ENCODE measurements around the gene MYO7A. TPM values are rescaled to one million over a fixed set of nuclear protein-coding genes. Genes with fewer than 3 reads are reported as not detected.

The MYO7A gene
- polyA plus RNA-seq, 6 donors from 2014 or later, result not detected

DNA sequence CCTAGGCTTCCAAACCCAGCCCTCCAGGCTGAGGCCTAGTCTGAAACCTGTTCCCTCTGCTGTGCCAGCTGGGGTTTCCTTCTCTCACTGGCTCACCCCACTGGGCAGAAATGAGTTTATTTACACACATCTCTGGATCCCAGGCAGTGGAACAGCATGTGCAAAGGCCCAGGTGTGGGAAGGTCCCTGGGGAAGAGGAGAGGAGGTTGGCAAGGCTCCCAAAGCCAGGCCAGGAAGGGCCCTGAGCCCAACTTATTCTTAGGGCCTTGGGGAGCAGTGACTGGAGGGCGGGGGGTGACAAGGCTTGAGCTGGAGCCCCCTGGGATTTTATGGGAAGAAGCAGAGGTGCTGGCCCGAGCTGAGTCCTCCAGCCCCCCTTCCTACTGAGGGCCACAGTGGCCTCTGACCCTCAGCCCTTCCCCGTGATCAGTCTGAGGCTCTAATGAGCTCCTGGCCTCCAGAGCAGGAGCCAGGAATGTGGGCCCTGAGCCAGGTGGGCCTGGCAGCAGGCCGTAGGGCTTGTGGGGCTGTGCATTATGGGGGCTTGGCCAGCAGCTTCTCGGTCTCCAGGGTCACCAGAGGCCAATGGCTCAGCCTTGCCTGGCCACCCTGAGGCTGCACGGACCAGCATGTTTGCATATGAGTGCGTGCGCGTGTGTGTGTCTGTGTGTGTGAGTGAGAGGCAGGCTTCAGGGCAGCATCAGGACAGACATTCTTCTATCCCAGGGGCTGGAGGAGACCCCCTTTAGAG, 2.9 kb downstream of the MYO7A start:
- H3K36me3 Mint-ChIP-seq, result no peaks in the 10 kb centered on the region
- H3K9me3 Mint-ChIP-seq, result peaks cover 0 to 9% (median 1%) of the 10 kb centered on the region in 7 donors
- peaks cover 5 to 24% (median 8%) of the 10 kb centered on the region in 3 donors for H3K27me3 Mint-ChIP-seq
- peak overlapping the region in 1 of 8 donors; percentile 17 for H3K4me3 Mint-ChIP-seq
- peak overlapping the region in 1 of 6 donors; percentile 21 for H3K27ac Mint-ChIP-seq
- DNase-seq (no peak), ATAC-seq (ENCODE audit: low read depth in 2 of 2) (no peak)
- peaks cover 11 to 23% (median 19%) of the 10 kb centered on the region in 3 donors for H3K4me1 Mint-ChIP-seq

DNA sequence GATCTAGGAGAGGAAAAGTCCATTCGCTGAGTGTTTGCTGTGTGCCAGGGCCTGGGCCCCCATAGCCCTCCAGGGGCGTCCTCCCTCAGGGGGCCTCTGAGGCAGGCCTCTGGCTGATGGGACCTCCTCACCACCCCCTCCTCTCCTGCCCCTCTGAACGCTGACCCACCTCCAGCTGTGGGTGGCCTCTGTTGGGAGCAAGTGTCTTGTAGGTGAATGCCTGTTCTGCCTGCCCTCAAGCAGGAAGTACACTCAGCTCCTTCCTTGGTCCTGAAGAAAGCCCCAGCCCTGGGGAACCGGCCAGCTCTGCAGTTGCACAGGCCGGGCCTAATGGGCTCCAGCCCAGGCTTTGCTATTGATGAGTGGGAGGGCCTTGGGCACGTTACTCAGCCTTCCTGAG, 3.5 kb downstream of the MYO7A start:
- Mint-ChIP-seq H3K9me3 (peaks cover 0 to 9% (median 1%) of the 10 kb centered on the region in 7 donors), H3K27ac (no peak overlapping the region), H3K27me3 (peaks cover 1 to 23% (median 8%) of the 10 kb centered on the region in 3 donors), H3K4me3 (no peak overlapping the region), H3K36me3 (no peaks in the 10 kb centered on the region), H3K4me1 (peaks cover 7 to 19% (median 14%) of the 10 kb centered on the region in 3 donors)
- DNase-seq, result no peak
- no peak for ATAC-seq (ENCODE audit: low read depth in 2 of 2)

DNA sequence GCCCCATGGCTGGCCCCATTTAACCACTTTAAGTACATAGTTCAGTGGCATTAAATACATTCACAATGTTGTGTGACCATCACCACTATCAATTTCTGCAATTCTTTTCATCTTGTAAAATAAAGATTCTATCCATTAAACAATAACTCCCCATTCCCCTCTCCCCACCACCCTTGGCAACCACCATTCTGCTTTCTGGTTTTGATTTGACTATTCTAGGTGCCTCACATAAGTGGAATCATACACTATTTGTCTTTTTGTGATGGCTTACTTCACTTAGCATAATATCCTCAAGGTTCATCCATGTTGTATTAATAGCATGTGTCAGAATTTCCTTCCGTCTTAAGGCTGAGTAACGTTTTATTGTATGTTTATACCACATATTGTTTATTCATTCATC, 7.0 kb downstream of the MYO7A start:
- Mint-ChIP-seq H3K9me3 (peaks cover 0 to 9% (median 1%) of the 10 kb centered on the region in 7 donors), H3K4me1 (peaks cover 0 to 7% (median 2%) of the 10 kb centered on the region in 3 donors), H3K27me3 (peaks cover 7 to 36% (median 36%) of the 10 kb centered on the region in 3 donors), H3K27ac (no peak overlapping the region), H3K4me3 (no peak overlapping the region), H3K36me3 (no peaks in the 10 kb centered on the region)
- ATAC-seq (ENCODE audit: low read depth in 2 of 2), result no peak
- DNase-seq, result no peak

DNA sequence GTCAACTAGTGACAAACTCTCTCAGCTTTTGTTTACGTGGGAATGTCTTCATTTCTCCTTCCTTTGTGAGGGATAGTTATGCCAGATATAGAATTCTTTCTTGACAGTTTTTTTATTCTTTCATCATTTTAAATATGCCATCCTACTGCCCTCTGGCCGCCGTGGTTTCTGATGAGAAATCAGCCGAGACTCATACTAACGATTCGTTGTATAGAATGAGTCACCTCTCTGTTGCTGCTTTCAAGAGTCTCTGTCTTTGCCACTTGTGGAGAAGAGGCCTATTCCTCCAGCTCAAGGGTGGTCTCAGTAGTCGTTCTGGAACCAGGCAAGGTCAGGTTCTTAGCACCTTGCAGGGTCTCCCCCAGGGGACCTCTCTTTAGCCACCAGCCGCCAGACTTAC, 8.0 kb downstream of the MYO7A start:
- ATAC-seq (ENCODE audit: low read depth in 2 of 2) (no peak), DNase-seq (no peak)
- Mint-ChIP-seq H3K36me3 (no peaks in the 10 kb centered on the region), H3K4me3 (no peak overlapping the region), H3K9me3 (peaks cover 0 to 9% (median 1%) of the 10 kb centered on the region in 7 donors), H3K4me1 (peaks cover 0 to 7% (median 7%) of the 10 kb centered on the region in 3 donors), H3K27me3 (peaks cover 7 to 38% (median 38%) of the 10 kb centered on the region in 3 donors), H3K27ac (no peak overlapping the region)

DNA sequence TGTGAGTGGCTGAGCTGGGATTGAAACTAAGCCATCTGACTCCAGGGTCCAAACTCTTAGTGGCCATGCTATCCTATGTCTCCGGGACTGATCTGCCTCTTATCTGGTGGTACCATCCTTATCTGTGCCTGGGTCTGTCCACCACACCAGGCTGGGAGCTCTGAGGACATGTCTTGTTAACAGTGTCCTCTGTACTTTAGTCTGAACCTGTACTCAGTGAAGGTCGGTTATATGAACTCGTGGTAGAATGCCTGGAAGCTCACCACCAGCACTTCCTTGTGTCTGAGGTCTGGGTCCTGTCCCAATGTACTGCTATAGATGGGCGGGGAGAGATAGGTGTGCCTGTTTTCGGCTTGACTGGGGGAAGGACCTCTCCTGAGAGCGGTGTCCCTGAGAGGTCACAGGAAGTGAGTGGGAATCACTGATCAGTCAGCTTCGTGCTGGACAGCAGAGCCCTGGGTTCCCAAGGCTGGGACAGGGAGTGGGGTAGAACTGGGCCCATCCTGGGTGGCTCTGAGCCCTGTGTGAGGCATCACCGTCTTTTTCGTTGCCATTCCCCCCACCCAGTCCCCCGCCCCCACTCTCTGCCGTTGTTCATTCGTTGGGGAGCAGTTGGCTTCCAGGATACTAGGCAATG, 8.9 kb downstream of the MYO7A start:
- H3K27ac Mint-ChIP-seq, result peak overlapping the region in 1 of 6 donors; percentile 25
- peaks cover 7 to 38% (median 38%) of the 10 kb centered on the region in 3 donors for H3K27me3 Mint-ChIP-seq
- H3K36me3 Mint-ChIP-seq, result no peaks in the 10 kb centered on the region

DNA sequence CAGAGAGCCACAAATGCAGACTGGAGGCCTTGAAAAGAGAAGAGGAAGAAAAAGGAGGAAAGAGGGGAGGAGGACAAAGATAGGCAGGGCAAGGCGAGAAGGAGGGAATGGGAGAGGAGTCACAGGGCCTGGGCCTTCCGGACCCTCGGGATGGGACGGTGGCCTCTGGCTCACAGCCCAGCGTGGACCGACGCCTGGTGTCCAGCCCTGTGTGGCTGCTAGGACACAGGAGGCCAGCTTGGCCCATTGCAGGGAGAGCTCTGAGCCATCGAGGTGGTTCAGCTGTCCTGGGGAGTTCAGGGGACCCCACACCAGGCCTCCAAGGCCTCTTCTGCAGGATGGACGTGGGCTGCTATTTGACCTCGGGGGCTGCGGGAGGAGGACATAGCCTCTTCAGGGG, 9.4 kb downstream of the MYO7A start:
- ATAC-seq (ENCODE audit: low read depth in 2 of 2) (no peak), DNase-seq (no peak)
- H3K27me3 Mint-ChIP-seq, result peaks cover 7 to 38% (median 38%) of the 10 kb centered on the region in 3 donors
- peak overlapping the region in 1 of 6 donors; percentile 25 for H3K27ac Mint-ChIP-seq
- peaks cover 0 to 9% (median 1%) of the 10 kb centered on the region in 7 donors for H3K9me3 Mint-ChIP-seq
- peaks cover 0 to 14% (median 10%) of the 10 kb centered on the region in 3 donors for H3K4me1 Mint-ChIP-seq
- H3K4me3 Mint-ChIP-seq, result peak overlapping the region in 1 of 8 donors; percentile 69
- H3K36me3 Mint-ChIP-seq, result no peaks in the 10 kb centered on the region

More for the DNA sequence above, 8.9 kb downstream of the MYO7A start:
- Mint-ChIP-seq H3K4me1 (peaks cover 0 to 11% (median 7%) of the 10 kb centered on the region in 3 donors), H3K9me3 (peaks cover 0 to 9% (median 1%) of the 10 kb centered on the region in 7 donors), H3K4me3 (peak overlapping the region in 1 of 8 donors; percentile 69)
- DNase-seq (no peak), ATAC-seq (ENCODE audit: low read depth in 2 of 2) (no peak)

DNA sequence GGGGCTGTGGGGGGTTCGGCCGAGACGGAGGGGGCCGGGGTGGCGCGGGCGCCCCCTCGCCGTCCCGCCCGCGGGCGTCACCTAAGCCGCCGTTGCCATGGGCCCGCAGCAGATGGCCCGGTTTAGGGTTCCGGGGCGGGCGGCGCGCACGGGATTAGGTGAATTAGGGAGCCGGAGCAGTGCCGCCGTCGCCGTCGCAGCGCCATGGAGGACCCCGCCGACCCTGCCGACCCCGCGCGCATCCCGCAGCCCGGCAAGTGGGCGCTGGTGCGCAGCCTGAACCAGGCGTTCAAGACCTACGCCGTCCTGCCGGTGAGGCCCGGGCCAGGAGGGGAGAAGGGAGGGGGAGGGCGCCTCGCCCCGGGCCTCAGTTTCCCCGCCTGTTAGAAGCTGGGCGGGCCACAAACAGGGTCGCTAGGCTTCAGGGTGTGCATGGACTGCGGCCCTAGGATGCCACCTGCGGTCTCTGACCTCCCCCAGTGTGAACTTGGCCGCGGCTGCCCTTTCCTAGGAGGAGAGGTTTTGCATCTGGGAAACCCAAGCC, 10.1 kb downstream of the MYO7A start:
- Mint-ChIP-seq H3K27me3 (peaks cover 7 to 38% (median 38%) of the 10 kb centered on the region in 3 donors), H3K27ac (no peak overlapping the region), H3K36me3 (no peaks in the 10 kb centered on the region)

DNA sequence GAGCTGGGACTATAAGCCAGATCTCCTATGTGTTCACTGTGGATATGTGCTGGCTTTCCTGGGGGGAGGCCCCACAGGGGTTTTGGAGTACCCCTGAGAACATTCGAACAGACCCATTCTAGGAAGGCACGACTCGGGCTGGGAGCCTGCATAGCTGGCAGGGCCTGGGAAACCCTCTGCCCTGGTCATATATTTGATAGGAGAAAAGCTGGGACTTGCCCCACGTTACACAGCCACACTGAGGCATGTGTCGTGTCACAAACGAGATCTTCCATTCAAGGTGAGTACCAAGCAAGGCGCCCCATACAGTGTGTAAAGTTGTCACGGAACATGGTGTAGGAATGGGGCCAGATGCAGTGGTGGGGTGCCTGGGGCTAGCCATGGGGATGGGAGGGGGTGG, 11.2 kb downstream of the MYO7A start:
- Mint-ChIP-seq H3K4me1 (peaks cover 0 to 14% (median 10%) of the 10 kb centered on the region in 3 donors), H3K27me3 (peaks cover 7 to 38% (median 38%) of the 10 kb centered on the region in 3 donors), H3K27ac (no peak overlapping the region), H3K36me3 (no peaks in the 10 kb centered on the region), H3K9me3 (no peaks in the 10 kb centered on the region), H3K4me3 (no peak overlapping the region)
- ATAC-seq (ENCODE audit: low read depth in 2 of 2), result no peak
- DNase-seq, result no peak

More for the DNA sequence above, 10.1 kb downstream of the MYO7A start:
- Mint-ChIP-seq H3K4me1 (peaks cover 0 to 14% (median 10%) of the 10 kb centered on the region in 3 donors), H3K4me3 (no peak overlapping the region), H3K9me3 (peaks cover 0 to 6% (median 1%) of the 10 kb centered on the region in 7 donors)
- DNase-seq (no peak), ATAC-seq (ENCODE audit: low read depth in 2 of 2) (no peak)

DNA sequence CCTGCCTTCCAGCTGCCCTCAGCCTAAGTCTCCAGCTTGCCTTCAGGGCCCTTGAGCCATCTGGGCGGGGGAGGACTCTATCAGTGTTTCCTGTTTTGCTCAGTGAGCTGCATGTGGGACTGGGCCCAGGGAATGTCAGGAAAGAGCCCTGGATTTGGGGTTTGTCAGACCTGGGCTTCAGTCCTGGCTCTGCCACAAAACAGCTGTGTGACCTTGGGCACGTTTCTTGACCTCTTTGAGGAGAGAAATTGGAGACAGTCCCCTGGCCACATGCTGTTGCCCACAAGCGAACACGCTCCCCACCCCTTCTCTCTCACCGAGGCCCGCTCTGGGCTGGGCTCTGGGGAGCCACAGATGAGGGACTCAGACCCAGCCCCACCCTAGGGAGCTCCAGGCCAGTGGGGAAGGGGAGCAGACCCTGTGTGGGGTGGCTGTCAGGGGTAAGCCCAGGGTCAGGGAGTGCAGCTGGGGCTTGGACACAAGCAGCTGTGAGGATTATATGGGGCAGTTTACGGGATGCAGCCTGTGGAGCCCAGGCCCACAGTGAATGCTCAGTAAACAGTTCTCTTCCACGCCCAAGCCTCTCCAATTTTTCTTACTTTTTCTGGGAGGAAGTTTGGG, 12.3 kb downstream of the MYO7A start:
- H3K36me3 Mint-ChIP-seq, result no peaks in the 10 kb centered on the region
- H3K4me1 Mint-ChIP-seq, result peaks cover 0 to 14% (median 10%) of the 10 kb centered on the region in 3 donors
- H3K9me3 Mint-ChIP-seq, result no peaks in the 10 kb centered on the region
- DNase-seq (no peak), ATAC-seq (ENCODE audit: low read depth in 2 of 2) (no peak)
- peaks cover 7 to 38% (median 38%) of the 10 kb centered on the region in 3 donors for H3K27me3 Mint-ChIP-seq
- no peak overlapping the region for H3K27ac Mint-ChIP-seq
- no peak overlapping the region for H3K4me3 Mint-ChIP-seq

DNA sequence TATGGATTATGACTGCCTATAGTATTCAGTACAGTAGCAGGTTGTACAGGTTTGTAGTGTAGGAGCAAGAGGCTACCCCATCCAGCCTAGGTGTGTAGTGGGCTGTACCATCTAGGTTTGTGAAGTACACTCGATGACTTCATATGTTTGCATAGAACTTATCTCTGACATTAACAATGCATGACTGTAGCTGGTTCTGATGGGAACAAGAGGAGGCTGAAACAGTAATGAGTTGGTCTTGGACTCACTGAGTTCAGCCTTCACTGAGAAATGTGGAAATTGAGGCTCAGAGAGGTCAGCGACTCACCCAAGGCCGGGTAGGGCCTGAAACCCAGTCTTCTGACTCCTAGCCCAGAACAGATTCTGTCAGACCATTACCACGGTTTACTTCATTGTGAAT, 13.0 kb downstream of the MYO7A start:
- H3K36me3 Mint-ChIP-seq, result no peaks in the 10 kb centered on the region
- H3K4me3 Mint-ChIP-seq, result no peak overlapping the region
- no peak for ATAC-seq (ENCODE audit: low read depth in 2 of 2)
- no peak for DNase-seq
- H3K27me3 Mint-ChIP-seq, result peaks cover 7 to 41% (median 38%) of the 10 kb centered on the region in 3 donors
- H3K27ac Mint-ChIP-seq, result no peak overlapping the region
- H3K4me1 Mint-ChIP-seq, result peaks cover 0 to 14% (median 10%) of the 10 kb centered on the region in 3 donors
- no peaks in the 10 kb centered on the region for H3K9me3 Mint-ChIP-seq

DNA sequence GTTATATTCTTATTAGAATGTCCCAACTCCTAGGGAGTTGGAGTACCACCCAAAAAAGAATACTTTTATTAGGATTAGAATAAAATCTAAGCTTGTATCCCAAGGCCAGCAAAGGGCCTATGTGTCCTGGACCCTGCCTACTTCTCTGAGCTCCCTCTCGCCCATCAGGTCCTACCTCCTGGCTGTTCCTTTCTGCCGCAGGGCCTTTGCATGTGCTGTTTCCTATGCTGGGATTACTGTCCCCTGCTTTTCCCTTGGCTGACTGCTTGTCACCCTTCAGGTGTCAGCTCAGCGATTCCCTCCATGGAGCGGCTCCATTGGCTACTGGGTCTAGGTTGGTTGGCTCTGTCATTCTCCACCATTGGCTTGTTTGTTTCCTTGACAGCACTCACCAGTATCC, 13.4 kb downstream of the MYO7A start:
- Mint-ChIP-seq H3K4me3 (no peak overlapping the region), H3K4me1 (peaks cover 0 to 14% (median 10%) of the 10 kb centered on the region in 3 donors), H3K9me3 (no peaks in the 10 kb centered on the region), H3K36me3 (no peaks in the 10 kb centered on the region), H3K27ac (no peak overlapping the region), H3K27me3 (peaks cover 6 to 41% (median 37%) of the 10 kb centered on the region in 3 donors)
- ATAC-seq (ENCODE audit: low read depth in 2 of 2), result no peak
- no peak for DNase-seq

DNA sequence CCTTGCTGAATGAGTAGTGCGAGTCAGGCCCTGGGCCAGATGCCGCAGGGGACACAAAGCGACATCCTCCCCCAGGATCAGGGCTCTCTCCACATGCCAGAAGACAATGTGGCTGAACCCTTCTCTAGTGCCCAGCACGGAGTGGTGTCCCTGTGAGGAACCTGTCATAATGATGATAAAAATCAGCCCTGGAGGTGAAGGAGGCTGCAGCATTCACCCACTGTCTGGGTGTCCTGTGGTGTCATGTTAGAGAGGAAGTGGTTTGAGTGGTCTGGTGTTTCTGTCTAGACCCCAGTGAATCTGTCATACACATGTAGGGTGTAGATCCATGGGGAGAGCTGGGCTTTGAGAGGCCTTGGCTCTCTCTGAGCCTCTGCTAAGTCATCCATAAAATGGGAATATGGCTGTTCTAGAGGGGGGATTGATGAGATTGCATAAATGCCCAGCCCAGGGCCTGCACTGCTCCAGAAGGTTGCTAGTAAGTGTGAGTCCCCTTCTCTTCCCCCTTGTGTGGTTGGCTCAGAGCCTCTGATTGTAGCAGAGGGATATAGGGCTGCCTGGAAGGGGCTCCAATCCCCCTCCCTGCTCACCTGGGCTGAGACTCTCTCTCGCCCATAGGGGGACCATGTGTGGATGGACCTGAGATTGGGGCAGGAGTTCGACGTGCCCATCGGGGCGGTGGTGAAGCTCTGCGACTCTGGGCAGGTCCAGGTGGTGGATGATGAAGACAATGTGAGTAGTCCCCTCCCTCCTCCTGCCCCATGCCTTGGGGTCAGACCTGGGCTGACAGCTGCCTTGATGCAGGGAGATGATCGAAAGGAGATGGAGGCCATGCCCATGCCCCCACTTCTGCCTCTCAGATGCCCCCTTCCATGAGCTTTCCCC, 14.3 kb downstream of the MYO7A start:
- DNase-seq (no peak), ATAC-seq (ENCODE audit: low read depth in 2 of 2) (peak in 1 of 2 donors; percentile 20)
- H3K27ac Mint-ChIP-seq, result peak overlapping the region in 1 of 6 donors; percentile 57
- H3K36me3 Mint-ChIP-seq, result no peaks in the 10 kb centered on the region
- H3K4me3 Mint-ChIP-seq, result no peak overlapping the region
- peaks cover 0 to 14% (median 11%) of the 10 kb centered on the region in 3 donors for H3K4me1 Mint-ChIP-seq
- H3K9me3 Mint-ChIP-seq, result no peaks in the 10 kb centered on the region
- peaks cover 0 to 32% (median 29%) of the 10 kb centered on the region in 3 donors for H3K27me3 Mint-ChIP-seq
